HAP-1 (cell line): ENCODE data around the gene LACRT.
A peak's percentile ranks its signal among the peaks of the same experiment; 100 is the strongest.

Experiments
- DNase-seq, 2 experiments: peaks; one replicate each; pipeline ENCODE4 v3.0.0-alpha.2; 2016 to 2020; ENCODE audit warnings: low spot score in 2 of 2
- H3K27me3 ChIP-seq: fragments of 250-450 bp; sonication (Bioruptor Pico); 2 replicates; pipeline ENCODE4 v1.5.1; 2020; ENCODE audit warnings: low read depth, mild to moderate bottlenecking, moderate library complexity
- H3K36me3 ChIP-seq: fragments of 250-450 bp; sonication (Bioruptor Pico); replicated peaks from 2 replicates; pipeline ENCODE4 v1.5.1; 2020; ENCODE audit warnings: mild to moderate bottlenecking
- H3K4me1 ChIP-seq: fragments of 250-450 bp; sonication (Bioruptor Pico); 2 replicates; pipeline ENCODE4 v1.5.1; 2020; ENCODE audit warnings: mild to moderate bottlenecking
- H3K4me3 ChIP-seq: fragments of 250-450 bp; sonication (Bioruptor Pico); 2 replicates; pipeline ENCODE4 v1.5.1; 2020; ENCODE audit warnings: mild to moderate bottlenecking, moderate library complexity
- H3K9me3 ChIP-seq: fragments of 250-450 bp; sonication (Bioruptor Pico); 2 replicates; pipeline ENCODE4 v1.5.1; 2020; ENCODE audit warnings: mild to moderate bottlenecking, moderate library complexity
- in situ Hi-C: fragments of 300-500 bp; cut with MboI; formaldehyde crosslinking; loops from 3 replicates; pipeline ENCODE4 v1.14.3; 2020; ENCODE audit warnings: low sequenced_read_pairs, inconsistent platforms, mixed read lengths

LACRT gene

DNA sequence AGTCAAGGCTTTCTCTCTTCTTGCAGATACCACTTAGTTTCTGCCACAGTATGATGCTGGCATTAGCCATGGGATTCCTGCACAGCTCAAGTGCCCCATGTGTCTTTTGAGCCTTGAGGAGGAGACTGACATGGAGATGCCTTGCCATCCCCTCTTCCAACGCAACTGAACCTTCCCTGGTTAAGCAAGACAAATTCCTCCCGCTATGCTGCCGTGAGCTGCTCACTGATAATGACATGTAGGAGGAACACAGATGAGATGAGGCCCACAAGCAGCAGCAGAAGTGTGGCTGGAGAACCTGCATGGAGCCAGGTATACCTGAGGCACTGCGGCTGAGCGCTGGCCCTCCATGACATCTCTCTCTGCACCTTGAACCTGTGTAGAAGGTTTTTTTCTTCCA, 30.8 kb downstream of the LACRT start:
- Histone ChIP-seq H3K4me1 (no peaks in the 10 kb centered on the region; the same call in none of the 2 replicates), H3K9me3 (no peaks in the 10 kb centered on the region), H3K27me3 (peaks cover 8% of the 10 kb centered on the region), H3K4me3 (no peak overlapping the region), H3K36me3 (no peaks in the 10 kb centered on the region)
- in situ Hi-C loops, result no loop called here
- DNase-seq, result no peak

DNA sequence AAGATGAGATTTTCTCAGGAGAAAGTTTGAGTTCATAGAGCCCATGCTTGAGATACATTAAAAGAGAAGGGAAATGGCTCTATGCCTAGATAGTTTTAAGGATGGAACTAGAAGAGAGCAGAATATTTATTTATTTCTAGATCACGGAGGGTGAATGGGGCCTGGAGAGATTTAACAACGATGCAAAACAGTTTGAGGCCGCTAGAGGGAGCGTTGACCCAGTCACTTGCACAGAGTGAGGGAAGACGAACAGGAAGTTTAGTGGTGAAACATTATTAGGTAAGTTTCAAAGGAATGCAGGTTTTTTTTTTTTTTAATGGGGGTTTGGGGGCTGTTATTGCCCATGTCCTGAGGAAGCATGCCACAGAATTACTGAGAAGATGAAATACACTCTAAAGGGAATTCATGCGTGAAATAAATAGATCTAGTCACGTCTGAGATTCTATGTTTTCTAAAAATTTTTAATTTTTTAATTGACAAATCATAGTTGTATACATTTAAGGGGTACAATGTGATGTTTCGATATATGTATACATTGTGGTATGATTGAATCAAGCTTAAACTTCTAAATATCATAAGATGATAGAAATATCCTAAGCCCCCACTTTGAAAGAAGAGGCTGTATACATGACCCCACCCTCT, 31.4 kb downstream of the LACRT start:
- no peaks in the 10 kb centered on the region for H3K9me3 ChIP-seq
- no peak overlapping the region for H3K4me3 ChIP-seq
- peak; percentile 60 to 78 for DNase-seq
- no peaks in the 10 kb centered on the region; the same call in none of the 2 replicates for H3K4me1 ChIP-seq
- in situ Hi-C loops, result no loop called here
- H3K27me3 ChIP-seq, result peaks cover 8% of the 10 kb centered on the region
- H3K36me3 ChIP-seq, result no peaks in the 10 kb centered on the region

DNA sequence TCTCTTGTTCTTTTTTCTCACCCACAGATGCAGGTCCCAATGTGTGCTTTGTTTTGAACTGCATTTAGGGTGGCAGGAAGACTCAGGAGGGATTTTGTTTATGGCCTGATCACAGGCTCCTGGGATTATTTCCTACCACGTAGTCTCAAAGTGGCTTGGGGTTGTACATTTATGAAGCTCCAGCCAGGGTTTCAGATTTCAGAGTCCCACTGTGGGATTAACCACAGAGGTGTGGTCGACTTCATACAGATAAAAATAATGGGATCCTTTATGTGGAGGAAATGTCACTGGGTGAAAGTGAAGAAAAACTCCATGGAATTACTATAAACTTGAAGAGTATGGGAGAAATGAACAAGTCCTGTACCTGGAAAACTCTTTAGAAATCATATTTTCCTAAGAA, 32.0 kb downstream of the LACRT start:
- Histone ChIP-seq H3K4me3 (no peak overlapping the region), H3K36me3 (no peaks in the 10 kb centered on the region), H3K9me3 (no peaks in the 10 kb centered on the region), H3K27me3 (peaks cover 8% of the 10 kb centered on the region), H3K4me1 (no peaks in the 10 kb centered on the region; the same call in none of the 2 replicates)
- in situ Hi-C loops, result no loop called here
- DNase-seq, result no peak

GRCh38 chr12:54601841-54602240, 32.9 kb downstream of the LACRT start:
- peaks cover 12% of the 10 kb centered on the region for H3K27me3 ChIP-seq
- H3K9me3 ChIP-seq, result no peaks in the 10 kb centered on the region
- H3K4me1 ChIP-seq, result no peaks in the 10 kb centered on the region; the same call in none of the 2 replicates
- H3K4me3 ChIP-seq, result no peak overlapping the region
- in situ Hi-C loops, result no loop called here
- H3K36me3 ChIP-seq, result no peaks in the 10 kb centered on the region
- no peak for DNase-seq

- H3K4me1 ChIP-seq, result no peaks in the 10 kb centered on the region; the same call in none of the 2 replicates
- no peak overlapping the region for H3K4me3 ChIP-seq
- in situ Hi-C loops, result no loop called here
- no peaks in the 10 kb centered on the region for H3K9me3 ChIP-seq
- H3K27me3 ChIP-seq, result peaks cover 12% of the 10 kb centered on the region
- no peak for DNase-seq
- no peaks in the 10 kb centered on the region for H3K36me3 ChIP-seq
Observed at GRCh38 chr12:54598970-54599369, 35.7 kb downstream of the LACRT start.

GRCh38 chr12:54596526-54596946, 38.2 kb downstream of the LACRT start:
- in situ Hi-C loops, result no loop called here
- Histone ChIP-seq H3K36me3 (no peaks in the 10 kb centered on the region), H3K4me3 (no peak overlapping the region), H3K27me3 (peaks cover 12% of the 10 kb centered on the region), H3K9me3 (no peaks in the 10 kb centered on the region), H3K4me1 (no peaks in the 10 kb centered on the region)
- peak; percentile 67 to 86 for DNase-seq

DNA sequence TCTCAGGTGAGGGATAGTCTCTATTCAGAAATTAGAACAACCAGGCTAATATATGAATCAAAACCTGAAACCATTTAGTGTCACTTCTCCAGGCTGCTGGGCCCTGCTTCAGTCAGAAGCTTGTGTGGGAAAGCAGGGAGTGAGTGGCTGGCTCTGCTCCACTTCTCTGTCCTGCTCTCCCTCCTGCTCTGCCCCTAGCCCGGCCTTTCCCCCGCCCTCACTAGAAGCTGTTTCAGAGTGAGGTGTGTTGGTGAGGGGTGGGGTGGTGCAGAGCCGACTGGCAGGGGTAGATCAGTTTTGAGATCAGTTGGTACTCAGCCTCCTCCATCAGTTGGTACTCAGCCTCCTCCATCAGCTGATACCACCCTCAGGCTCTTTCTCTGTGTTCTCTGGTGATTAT, 39.2 kb downstream of the LACRT start:
- Histone ChIP-seq H3K27me3 (peaks cover 12% of the 10 kb centered on the region), H3K4me1 (no peaks in the 10 kb centered on the region), H3K36me3 (no peaks in the 10 kb centered on the region), H3K4me3 (no peak overlapping the region), H3K9me3 (no peaks in the 10 kb centered on the region)
- no peak for DNase-seq
- in situ Hi-C loops, result no loop called here

- no peak for DNase-seq
- Histone ChIP-seq H3K9me3 (no peaks in the 10 kb centered on the region), H3K36me3 (no peaks in the 10 kb centered on the region), H3K4me3 (no peak overlapping the region), H3K4me1 (no peaks in the 10 kb centered on the region), H3K27me3 (peaks cover 5% of the 10 kb centered on the region; the same call in 1 of the 2 replicates)
- in situ Hi-C loops, result no loop called here
Observed at GRCh38 chr12:54593725-54594124, 41.0 kb downstream of the LACRT start.

- Histone ChIP-seq H3K9me3 (no peaks in the 10 kb centered on the region), H3K4me1 (no peaks in the 10 kb centered on the region), H3K27me3 (peaks cover 5% of the 10 kb centered on the region; the same call in 1 of the 2 replicates), H3K36me3 (no peaks in the 10 kb centered on the region), H3K4me3 (no peak overlapping the region)
- in situ Hi-C loops, result no loop called here
- no peak for DNase-seq
Observed at GRCh38 chr12:54593135-54593534, 41.6 kb downstream of the LACRT start.

DNA sequence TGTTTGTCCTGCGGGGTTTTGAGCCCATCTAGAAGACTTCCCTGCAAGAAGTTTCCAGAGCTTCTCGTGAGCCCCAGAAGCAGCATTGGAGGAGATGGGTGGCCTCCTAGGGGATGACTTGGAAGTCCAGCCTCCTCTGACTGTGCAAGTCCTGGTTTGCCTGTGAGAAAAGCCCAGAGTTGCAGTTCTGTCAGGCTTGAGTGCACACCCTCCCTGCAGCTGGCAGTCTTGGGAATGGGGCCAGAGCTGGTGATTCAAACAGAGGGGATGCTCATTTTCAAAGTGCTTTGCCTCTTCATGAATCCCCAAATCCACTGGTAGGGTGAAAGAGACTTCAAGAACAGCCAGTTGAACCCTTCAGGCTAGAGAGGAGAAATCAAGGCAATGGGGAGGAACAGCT, 42.4 kb downstream of the LACRT start:
- Histone ChIP-seq H3K4me1 (no peaks in the 10 kb centered on the region), H3K9me3 (no peaks in the 10 kb centered on the region), H3K4me3 (no peak overlapping the region), H3K36me3 (no peaks in the 10 kb centered on the region), H3K27me3 (peaks cover 2% of the 10 kb centered on the region; the same call in 1 of the 2 replicates)
- in situ Hi-C loops, result no loop called here
- DNase-seq, result no peak

DNA sequence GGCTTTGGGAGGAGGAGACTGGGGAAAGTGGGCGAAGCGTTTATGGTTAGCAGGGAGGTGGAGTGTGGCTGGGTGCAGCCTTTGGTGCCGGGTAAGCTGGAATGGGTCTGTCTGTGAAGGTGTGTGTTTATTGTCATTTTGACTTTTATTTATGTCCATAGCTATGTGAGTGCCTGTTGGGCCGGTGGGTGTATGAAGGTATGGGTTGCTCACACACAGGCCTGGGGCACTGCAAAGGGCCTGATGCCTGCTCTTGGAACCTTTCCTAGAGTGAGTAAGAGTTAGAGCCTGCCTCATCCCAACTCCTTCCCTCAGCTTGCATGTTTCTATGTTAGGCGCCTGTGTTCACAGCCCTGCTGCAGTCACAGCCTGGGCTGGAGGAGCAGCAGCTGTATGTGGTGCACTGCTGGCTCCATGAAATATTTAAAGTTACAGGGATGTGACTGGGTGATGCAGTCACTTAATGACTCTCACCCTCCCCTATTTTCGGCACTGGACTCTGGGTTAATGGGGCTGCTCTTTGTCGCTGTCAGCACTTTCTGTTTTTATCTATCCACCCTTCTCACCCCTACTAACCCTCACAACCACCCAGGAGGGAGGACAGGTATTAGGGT, 43.6 kb downstream of the LACRT start:
- H3K4me3 ChIP-seq, result no peak overlapping the region
- no peak for DNase-seq
- no peaks in the 10 kb centered on the region for H3K36me3 ChIP-seq
- in situ Hi-C loops, result no loop called here
- no peaks in the 10 kb centered on the region for H3K4me1 ChIP-seq
- no peaks in the 10 kb centered on the region for H3K9me3 ChIP-seq
- H3K27me3 ChIP-seq, result no peaks in the 10 kb centered on the region; the same call in 1 of the 2 replicates

GRCh38 chr12:54589964-54590363, 44.7 kb downstream of the LACRT start:
- in situ Hi-C loops, result no loop called here

DNA sequence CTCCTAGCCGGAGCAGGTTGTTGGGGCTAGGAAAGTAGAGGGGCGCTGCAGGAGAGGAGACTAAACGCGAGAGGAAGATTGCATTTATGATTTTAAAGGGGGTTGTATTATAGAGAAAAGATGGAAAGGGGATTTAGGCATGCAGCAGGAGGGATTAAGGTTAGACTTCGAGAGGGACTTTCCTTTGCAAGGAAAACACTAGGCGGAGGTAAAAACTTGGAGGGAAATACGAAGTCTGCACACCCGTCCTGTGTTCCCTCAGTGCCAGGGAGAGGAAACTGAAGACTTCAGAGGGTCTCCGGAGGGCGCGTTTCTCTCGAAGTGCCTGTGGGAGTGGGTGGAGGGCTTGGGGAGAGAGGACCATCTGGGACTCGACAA, 45.8 kb downstream of the LACRT start:
- in situ Hi-C loops, result no loop called here
- no peaks in the 10 kb centered on the region for H3K4me1 ChIP-seq
- no peaks in the 10 kb centered on the region for H3K9me3 ChIP-seq
- no peaks in the 10 kb centered on the region; the same call in 1 of the 2 replicates for H3K27me3 ChIP-seq
- no peak for DNase-seq
- no peaks in the 10 kb centered on the region for H3K36me3 ChIP-seq
- peak overlapping the region; percentile 41 for H3K4me3 ChIP-seq

More at GRCh38 chr12:54589964-54590363, 44.7 kb downstream of the LACRT start:
- Histone ChIP-seq H3K4me1 (no peaks in the 10 kb centered on the region), H3K4me3 (no peak overlapping the region), H3K9me3 (no peaks in the 10 kb centered on the region), H3K36me3 (no peaks in the 10 kb centered on the region), H3K27me3 (no peaks in the 10 kb centered on the region; the same call in 1 of the 2 replicates)
- no peak for DNase-seq

DNA sequence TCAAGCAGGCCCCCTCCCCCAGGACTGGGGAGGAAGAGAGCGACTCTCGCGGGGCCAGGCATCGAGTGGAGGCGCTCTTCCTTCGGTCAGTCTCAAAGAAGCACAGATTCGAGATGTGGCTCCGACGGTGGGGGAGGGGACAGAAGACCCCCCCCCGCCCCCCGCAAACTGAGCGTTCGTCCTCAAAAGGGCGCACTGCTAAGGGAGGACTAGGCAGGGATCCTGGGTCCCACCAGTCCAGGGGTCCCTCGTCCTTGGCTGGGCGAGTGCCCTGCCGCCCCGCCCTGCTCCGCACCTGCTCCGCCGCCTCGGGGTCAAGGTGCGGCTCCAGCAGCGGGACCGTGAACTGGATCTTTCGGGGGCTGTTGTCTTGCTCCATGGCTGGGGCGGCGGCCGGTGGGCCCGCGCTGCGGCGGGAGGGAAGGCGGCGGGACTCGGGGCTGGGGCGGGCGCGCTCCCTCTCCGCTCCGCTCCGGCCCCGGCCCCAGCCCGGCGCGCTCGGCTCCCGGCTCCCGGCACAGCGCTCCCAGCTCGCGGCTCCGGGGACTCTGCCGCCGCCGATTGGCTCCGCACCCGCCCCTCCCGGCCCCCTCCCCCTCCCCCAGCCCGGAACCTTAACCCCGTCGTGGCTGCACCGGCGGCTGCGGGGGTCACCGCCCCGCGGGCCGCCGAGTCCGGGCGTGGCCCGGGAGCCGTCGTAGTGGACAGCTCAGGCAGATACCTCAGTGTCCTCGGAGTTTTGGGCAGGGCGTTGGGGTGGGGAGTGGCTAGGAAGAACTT, 46.4 kb downstream of the LACRT start, which contains the start of gene PPP1R1A:
TSS of gene PPP1R1A (minus strand) at position 550 of the 780 bp plus-strand sequence. CDS start at position 379, 171 bp downstream.
- DNase-seq, result peak; percentile 19 to 65
- no peaks in the 10 kb centered on the region for H3K36me3 ChIP-seq
- no peaks in the 10 kb centered on the region for H3K4me1 ChIP-seq
- no peaks in the 10 kb centered on the region; the same call in 1 of the 2 replicates for H3K27me3 ChIP-seq
- H3K4me3 ChIP-seq, result peak within 1 kb of the TSS; percentile 41
- in situ Hi-C loops, result no loop called here
- no peaks in the 10 kb centered on the region for H3K9me3 ChIP-seq
